Measurements from ENCODE around the gene ANKRD22.

ANKRD22 gene

DNA sequence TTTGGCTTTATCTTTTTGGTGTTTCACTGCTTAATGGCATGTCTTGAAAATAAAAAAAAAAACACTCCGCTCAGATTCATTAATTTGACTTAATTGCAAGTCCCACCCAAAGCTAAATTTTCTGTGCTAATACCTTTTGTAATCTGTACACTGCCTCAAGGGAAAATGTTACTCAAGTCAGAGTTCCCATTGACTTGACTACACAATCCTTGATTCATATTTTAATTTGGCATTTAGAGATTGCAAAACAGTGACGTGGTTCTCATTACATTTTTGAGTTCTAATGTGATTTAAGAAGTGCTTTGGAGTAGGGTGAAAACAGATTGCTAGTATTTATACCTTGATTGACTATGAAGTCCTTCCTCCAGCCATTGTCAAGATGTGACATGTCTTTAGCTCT is 70.4 kb downstream of the ANKRD22 start:
- no peaks in the 10 kb centered on the region for H3K9me3 ChIP-seq (ENCODE audit: insufficient read depth, low read length, severe bottlenecking)
- TF ChIP-seq EZH2 (IDR thresholded peaks at IDR 0.05; ENCODE audit: borderline replicate concordance, low read depth, low read length, severe bottlenecking): no peak

More for the DNA sequence above, 70.4 kb downstream of the ANKRD22 start:
- H3K4me1 ChIP-seq (ENCODE audit: insufficient read depth, low read length): no peaks in the 10 kb centered on the region
- ATAC-seq (ENCODE audit: insufficient read depth, low read depth): no peak
- no peaks in the 10 kb centered on the region for H4K20me1 ChIP-seq (ENCODE audit: insufficient read depth, low read length)
- no peak for DNase-seq
- H3K36me3 ChIP-seq (ENCODE audit: insufficient read depth, low read length): no peaks in the 10 kb centered on the region
- H3K79me2 ChIP-seq (ENCODE audit: insufficient read depth, low read length): no peaks in the 10 kb centered on the region
- H3K4me2 ChIP-seq (ENCODE audit: insufficient read depth, low read length): no peak overlapping the region
- H3K27ac ChIP-seq (ENCODE audit: low read length): no peak overlapping the region
- H3K9ac ChIP-seq (ENCODE audit: low read depth, low read length): no peak overlapping the region
- no peak overlapping the region for H3K4me3 ChIP-seq (ENCODE audit: low read depth in 1 of 2, low read length in 2 of 2)
- no peak overlapping the region for H2AFZ ChIP-seq (ENCODE audit: low read depth, low read length)
- no peaks in the 10 kb centered on the region for H3K27me3 ChIP-seq (ENCODE audit: insufficient read depth, low read length, poor library complexity)
